Lower leg skin (tissue), 4 donors: Measurements from ENCODE around the gene SLC44A3. TPM values are rescaled to one million over a fixed set of nuclear protein-coding genes. Genes with fewer than 3 reads are reported as not detected.

Experiments used
- DNase-seq, 2 donors: peaks; one replicate each; pipeline ENCODE4 v3.0.0-alpha.2; 2019; ENCODE audit warnings: low spot score in 2 of 2
- H3K4me3 ChIP-seq: fragments of 200-600 bp; sonication (generic); 2 replicates; pipeline ENCODE4 v1.5.1; 2017; ENCODE audit warnings: mild to moderate bottlenecking, low read depth; ENCODE audit not compliant: poor library complexity, severe bottlenecking
- CTCF ChIP-seq, 3 donors: fragments of 450-650 bp; IDR thresholded peaks; one replicate each; pipeline ENCODE4 v1.5.1; 2016; ENCODE audit warnings: antibody characterized with exemption in 3 of 3, mild to moderate bottlenecking in 3 of 3, moderate library complexity in 2 of 3
- POLR2A ChIP-seq, 2 donors: fragments of 450-650 bp; IDR thresholded peaks; one replicate each; pipeline ENCODE4 v1.6.1; 2016 to 2017; ENCODE audit warnings: antibody characterized with exemption in 2 of 2, mild to moderate bottlenecking in 1 of 2, moderate library complexity in 1 of 2
- WGBS, 2 donors: methylation state at CpG; one replicate each; pipeline ENCODE4 v1.1.5; 2018; 5-methylcytosine and 5-hydroxymethylcytosine counted together
- intact Hi-C: fragments of 100-400 bp; cut with DNase I; formaldehyde crosslinking; loops from one replicate; pipeline ENCODE4 v1.15.0; 2023; ENCODE audit warnings: low total_unique reads
- total RNA-seq, 4 donors: library from RNA; depleted of rRNA; stranded (reverse); fragments of >200 nt; gene quantifications; one replicate each; pipeline ENCODE4 v1.1.0, GENCODE V29; 2016

Gene SLC44A3
- total RNA-seq, 4 donors from 2014 or later = 5.4 to 10.5 (median 6.1) TPM

GRCh38 chr1:94922761-94923331, 102.7 kb downstream of the SLC44A3 start:
- H3K4me3 ChIP-seq = no peak overlapping the region
- WGBS, 2 donors = 69 to 75% methylated on average over 8 of the region's 8 CpGs
- intact Hi-C loops = loop anchor here (10.0 kb wide), 1 partner anchor 68 kb away; no protein-coding TSS in a partner anchor
- TF ChIP-seq POLR2A (IDR thresholded peaks at IDR 0.05) = no peak
- TF ChIP-seq CTCF (IDR thresholded peaks at IDR 0.05) = no peak
- no peak for DNase-seq

- DNase-seq = no peak
- WGBS, 2 donors = 5 to 6% methylated on average over 2 of the region's 2 CpGs
- intact Hi-C loops = loop anchor here (10.0 kb wide), 1 partner anchor 70 kb away; no protein-coding TSS in a partner anchor
- peak overlapping the region; percentile 73 for H3K4me3 ChIP-seq
- no peak for TF ChIP-seq CTCF (IDR thresholded peaks at IDR 0.05)
- TF ChIP-seq POLR2A (IDR thresholded peaks at IDR 0.05) = no peak
These were observed 104.8 kb downstream of the SLC44A3 start for GRCh38 chr1:94925004-94925403.

- intact Hi-C loops = loop anchor here (10.0 kb wide), 1 partner anchor 71 kb away; no protein-coding TSS in a partner anchor
- TF ChIP-seq CTCF (IDR thresholded peaks at IDR 0.05) (no peak), POLR2A (IDR thresholded peaks at IDR 0.05) (no peak)
- DNase-seq = peak; percentile 42 to 93
- peak overlapping the region; percentile 73 for H3K4me3 ChIP-seq
- 2% methylated on average over 23 of the region's 23 CpGs for WGBS, 2 donors
These were observed 105.5 kb downstream of the SLC44A3 start for GRCh38 chr1:94925561-94926125.

- 0 to 3% methylated on average over 40 to 45 of the region's 78 CpGs for WGBS, 2 donors
- peak; percentile 26 to 89 for DNase-seq
- intact Hi-C loops = loop anchor here (10.0 kb wide), 1 partner anchor 72 kb away; no protein-coding TSS in a partner anchor
- no peak for TF ChIP-seq CTCF (IDR thresholded peaks at IDR 0.05)
- TF ChIP-seq POLR2A (IDR thresholded peaks at IDR 0.05) = no peak
- peak overlapping the region; percentile 73 for H3K4me3 ChIP-seq
These were observed 106.2 kb downstream of the SLC44A3 start for GRCh38 chr1:94926126-94926914.

GRCh38 chr1:94926915-94927404, 106.8 kb downstream of the SLC44A3 start, which contains the start of gene CNN3:
CNN3 (minus strand) TSS chr1:94927110; CDS start chr1:94926894, 216 bp downstream.
- peak within 1 kb of the TSS; percentile 73 for H3K4me3 ChIP-seq
- 2 to 3% methylated on average over 11 to 20 of the region's 57 CpGs for WGBS, 2 donors
- TF ChIP-seq CTCF (IDR thresholded peaks at IDR 0.05) (no peak), POLR2A (IDR thresholded peaks at IDR 0.05) (peak in 1 of 2 donors; percentile 78)
- peak; percentile 82 to 98 for DNase-seq
- intact Hi-C loops = loop anchor here (10.0 kb wide), 1 partner anchor 72 kb away; no protein-coding TSS in a partner anchor
